Lung (tissue), 12 donors: ENCODE measurements around the gene AEBP1. TPM values are rescaled to one million over a fixed set of nuclear protein-coding genes. Genes with fewer than 3 reads are reported as not detected.

ENCODE experiments used
- ATAC-seq: fragments of 200-7000 bp; cut with Tn5 transposase; one replicate; pipeline ENCODE4 v1.9.1; 2020; ENCODE audit warnings: moderate number of reproducible peaks; ENCODE audit not compliant: insufficient read depth, low FRiP score
- DNase-seq, 3 donors: peaks; one replicate each; pipeline ENCODE4 v3.0.0-alpha.2; 2013 to 2017
- H3K27ac ChIP-seq, 2 donors: one replicate each; pipeline ENCODE4 v1.5.1; 2013; ENCODE audit warnings: mild to moderate bottlenecking in 2 of 2, moderate library complexity in 2 of 2, control low read depth in 1 of 2, inconsistent platforms in 1 of 2, low read depth in 1 of 2, low read length in 1 of 2
- H3K27me3 ChIP-seq, 3 donors: one replicate each; pipeline ENCODE4 v1.5.1; 2013; ENCODE audit warnings: low read length in 2 of 3; ENCODE audit not compliant: control insufficient read depth in 3 of 3, insufficient read depth in 3 of 3
- H3K36me3 ChIP-seq, 4 donors: one replicate each; pipeline ENCODE4 v1.5.1; 2013; ENCODE audit warnings: low read length in 4 of 4, mild to moderate bottlenecking in 1 of 4, moderate library complexity in 1 of 4; ENCODE audit not compliant: control insufficient read depth in 4 of 4, insufficient read depth in 4 of 4
- H3K4me1 ChIP-seq, 5 donors: one replicate each; pipeline ENCODE4 v1.5.1; 2013; ENCODE audit warnings: low read length in 5 of 5, mild to moderate bottlenecking in 2 of 5, moderate library complexity in 1 of 5; ENCODE audit not compliant: control insufficient read depth in 5 of 5, insufficient read depth in 5 of 5
- H3K4me3 ChIP-seq: one replicate; pipeline ENCODE4 v1.5.1; 2013; ENCODE audit warnings: mild to moderate bottlenecking, control low read depth, moderate library complexity
- H3K9ac ChIP-seq, 2 donors: one replicate each; pipeline ENCODE4 v1.5.1; 2013; ENCODE audit warnings: low read length in 2 of 2, control low read depth in 1 of 2; ENCODE audit not compliant: insufficient read depth in 1 of 2
- H3K9me3 ChIP-seq, 4 donors: one replicate each; pipeline ENCODE4 v1.5.1; 2013; ENCODE audit warnings: low read length in 3 of 4, mild to moderate bottlenecking in 1 of 4, moderate library complexity in 1 of 4; ENCODE audit not compliant: control insufficient read depth in 4 of 4, insufficient read depth in 3 of 4
- CTCF ChIP-seq: IDR thresholded peaks from 2 replicates; pipeline ENCODE4 v1.5.1; 2012; ENCODE audit warnings: mild to moderate bottlenecking; ENCODE audit errors: control extremely low read depth, extremely low read depth
- WGBS, 2 donors: extraction: QIAGEN DNeasy Blood & Tissue Kit; methylation state at CpG; one replicate each; pipeline ENCODE4 v1.1.7; 2013; 5-methylcytosine and 5-hydroxymethylcytosine counted together
- polyA plus RNA-seq, 2 donors: library from polyadenylated mRNA; stranded (reverse); fragments of 200-250 nt; gene quantifications; one replicate each; pipeline ENCODE4 v1.2.1, GENCODE V29; 2013
- total RNA-seq, 2 donors: library from RNA; depleted of rRNA in 1 of 2; stranded (reverse); fragments of >200 nt in 1 of 2; gene quantifications; one replicate each; pipeline ENCODE4 v1.2.1, GENCODE V29; 2014 to 2021
- donor health status: control.
- donor health status: control.
- donor health status: Bipolar disorder and iron deficiency.
- donor health status: healthy.
- donor health status: DM: yes; HTN: yes; CAD: no.

The AEBP1 gene
- total and polyA plus RNA-seq, 4 donors, result 43.4 to 124 (median 68.7) TPM

GRCh38 chr7:44076101-44076895, 27.8 kb upstream of the AEBP1 start:
- peaks cover 0 to 67% (median 25%) of the 10 kb centered on the region in 4 donors for H3K36me3 ChIP-seq
- 96 to 97% methylated on average over 20 of the region's 20 CpGs for WGBS, 2 donors
- ATAC-seq (no peak), DNase-seq (no peak)
- no peaks in the 10 kb centered on the region for H3K27me3 ChIP-seq
- H3K4me1 ChIP-seq, result peaks cover 0 to 10% (median 2%) of the 10 kb centered on the region in 5 donors
- peaks cover 0 to 3% (median 0%) of the 10 kb centered on the region in 4 donors for H3K9me3 ChIP-seq
- TF ChIP-seq CTCF, result no peak
- H3K4me3 ChIP-seq, result no peak overlapping the region
- H3K27ac ChIP-seq, result no peak overlapping the region
- no peak overlapping the region for H3K9ac ChIP-seq

GRCh38 chr7:44077061-44077460, 27.1 kb upstream of the AEBP1 start:
- no peak overlapping the region for H3K9ac ChIP-seq
- ATAC-seq (no peak), DNase-seq (no peak)
- 82 to 86% methylated on average over 9 of the region's 9 CpGs for WGBS, 2 donors
- H3K4me1 ChIP-seq, result peaks cover 0 to 12% (median 6%) of the 10 kb centered on the region in 5 donors
- no peaks in the 10 kb centered on the region for H3K27me3 ChIP-seq
- H3K9me3 ChIP-seq, result peaks cover 0 to 3% (median 0%) of the 10 kb centered on the region in 4 donors
- H3K36me3 ChIP-seq, result peaks cover 0 to 67% (median 23%) of the 10 kb centered on the region in 4 donors
- H3K4me3 ChIP-seq, result no peak overlapping the region
- H3K27ac ChIP-seq, result no peak overlapping the region
- TF ChIP-seq CTCF, result no peak

GRCh38 chr7:44077681-44078091, 26.5 kb upstream of the AEBP1 start:
- TF ChIP-seq CTCF, result no peak
- no peak overlapping the region for H3K27ac ChIP-seq

More at GRCh38 chr7:44077681-44078091, 26.5 kb upstream of the AEBP1 start:
- WGBS, 2 donors, result 74 to 77% methylated on average over 5 of the region's 5 CpGs
- Histone ChIP-seq H3K9me3 (peaks cover 0 to 3% (median 0%) of the 10 kb centered on the region in 4 donors), H3K9ac (no peak overlapping the region), H3K27me3 (no peaks in the 10 kb centered on the region), H3K4me3 (no peak overlapping the region), H3K36me3 (peaks cover 0 to 66% (median 21%) of the 10 kb centered on the region in 4 donors), H3K4me1 (peaks cover 0 to 12% (median 6%) of the 10 kb centered on the region in 5 donors)
- ATAC-seq (no peak), DNase-seq (no peak)
